ENCODE measurements around the gene GPR161. TPM values are rescaled to one million over a fixed set of nuclear protein-coding genes. Genes with fewer than 3 reads are reported as not detected.

The GPR161 gene
- total and polyA plus RNA-seq, 2 of the 13 experiments (the other 11 are each of a cell fraction or from before 2014, with no cell fraction given) = 0.13 to 0.35 TPM

- Histone ChIP-seq H4K20me1 (ENCODE audit: insufficient read depth, low read length) (no peaks in the 10 kb centered on the region), H3K9ac (ENCODE audit: insufficient read depth, low read depth, low read length) (0 out of 2 replicates have a peak overlapping the region, but pooled peaks have one; percentile 0), H3K36me3 (replicated peaks in 1 of 2; ENCODE audit: control insufficient read depth in 1 of 2, insufficient read depth in 2 of 2, low read length in 2 of 2) (no peaks in the 10 kb centered on the region), H3K27me3 (ENCODE audit: control insufficient read depth in 1 of 2, insufficient read depth in 2 of 2, low read length in 2 of 2) (no peaks in the 10 kb centered on the region), H2AFZ (ENCODE audit: low read length) (no peak overlapping the region), H3K4me3 (replicated peaks in 1 of 3; ENCODE audit: insufficient read depth in 1 of 3, low read depth in 2 of 3, low read length in 3 of 3) (peak overlapping the region; percentile 22 to 47 (median 32); a peak in 4 of 6 replicates), H3K27ac (ENCODE audit: extremely low read length, insufficient read depth, low read length) (peak overlapping the region; percentile 46), H3K4me2 (ENCODE audit: low read depth, low read length) (peak overlapping the region; percentile 79), H3K9me3 (ENCODE audit: low read length) (no peaks in the 10 kb centered on the region), H3K4me1 (ENCODE audit: insufficient read depth, low read length) (peaks cover 45% of the 10 kb centered on the region), H3K79me2 (ENCODE audit: insufficient read depth, low read length) (no peaks in the 10 kb centered on the region)
- in situ Hi-C loops (cut with HindIII; ENCODE audit: extremely low pct_ligation_motif_present, low pct_unique_long_range_greater_than_20kb) (no loop called here), intact Hi-C loops (cut with micrococcal nuclease; ENCODE audit: unreplicated experiment) (no loop called here)
- peak; percentile 62 for ATAC-seq
- TF ChIP-seq SMAD9 (CRISPR knock-in tag; IDR thresholded peaks at IDR 0.05) = no peak
- TF ChIP-seq NCOA1 (CRISPR knock-in tag; IDR thresholded peaks at IDR 0.05) = 0 out of 2 replicates have a peak, but pooled peaks have one; percentile 14
- peak; percentile 24; the same call in 1 of the 2 replicates for TF ChIP-seq ZBTB38 (CRISPR knock-in tag; IDR thresholded peaks at IDR 0.05)
- 0 out of 2 replicates have a peak, but pooled peaks have one; percentile 22 for TF ChIP-seq FOXO4 (CRISPR knock-in tag; conservative IDR thresholded peaks at IDR 0.05)
- peak; percentile 85 for TF ChIP-seq ZNF652 (CRISPR knock-in tag; IDR thresholded peaks at IDR 0.05; ENCODE audit: borderline replicate concordance, low read depth)
- WGBS (ENCODE audit: low lambda C conversion rate) = 62% methylated on average over 6 of the region's 6 CpGs
- POLR2A ChIA-PET = interaction anchor here (1.2 kb wide), 1 partner anchor 12 kb away, joined by 3 read pairs; no protein-coding TSS in a partner anchor
- FAIRE-seq = peak; percentile 46
- CTCF ChIA-PET (ENCODE audit: low intra/inter-chr PET ratio, low total read pairs) = no interaction called here
- no peak for DNase-seq (ENCODE audit: low spot score)
- no TSS peak for BruUV-seq (replicated peaks)
Measured at GRCh38 chr1:168105846-168106245, 30.9 kb downstream of the GPR161 start.

GRCh38 chr1:168104535-168104934 lies 32.2 kb downstream of the GPR161 start:
- in situ Hi-C loops (cut with HindIII; ENCODE audit: extremely low pct_ligation_motif_present, low pct_unique_long_range_greater_than_20kb) = no loop called here
- WGBS (ENCODE audit: low lambda C conversion rate) = 63% methylated on average over 11 of the region's 11 CpGs
- Histone ChIP-seq H3K9me3 (ENCODE audit: low read length) (no peaks in the 10 kb centered on the region), H3K4me1 (ENCODE audit: insufficient read depth, low read length) (peaks cover 45% of the 10 kb centered on the region), H3K9ac (ENCODE audit: insufficient read depth, low read depth, low read length) (no peak overlapping the region), H2AFZ (ENCODE audit: low read length) (no peak overlapping the region), H3K4me3 (replicated peaks in 1 of 3; ENCODE audit: insufficient read depth in 1 of 3, low read depth in 2 of 3, low read length in 3 of 3) (no peak overlapping the region), H3K79me2 (ENCODE audit: insufficient read depth, low read length) (no peaks in the 10 kb centered on the region), H3K36me3 (replicated peaks in 1 of 2; ENCODE audit: control insufficient read depth in 1 of 2, insufficient read depth in 2 of 2, low read length in 2 of 2) (no peaks in the 10 kb centered on the region), H3K27me3 (ENCODE audit: control insufficient read depth in 1 of 2, insufficient read depth in 2 of 2, low read length in 2 of 2) (no peaks in the 10 kb centered on the region), H3K4me2 (ENCODE audit: low read depth, low read length) (no peak overlapping the region), H3K27ac (ENCODE audit: extremely low read length, insufficient read depth, low read length) (no peak overlapping the region), H4K20me1 (ENCODE audit: insufficient read depth, low read length) (no peaks in the 10 kb centered on the region)
- ChIA-PET POLR2A (no interaction called here), CTCF (ENCODE audit: low intra/inter-chr PET ratio, low total read pairs) (no interaction called here)
- TF ChIP-seq ZNF720 (CRISPR knock-in tag; IDR thresholded peaks at IDR 0.05) (no peak), FUBP1 (CRISPR knock-in tag; IDR thresholded peaks at IDR 0.05; ENCODE audit: borderline replicate concordance) (no peak), CREB1 (IDR thresholded peaks at IDR 0.05) (peak; percentile 52; the same call in 1 of the 2 replicates), CREB1 (CRISPR knock-in tag; IDR thresholded peaks at IDR 0.05) (no peak)
- no peak for FAIRE-seq
- intact Hi-C loops (cut with micrococcal nuclease; ENCODE audit: unreplicated experiment) = no loop called here
- 0 out of 3 replicates have a peak, but pooled peaks have one; percentile 11 for ATAC-seq
- no TSS peak for BruUV-seq (replicated peaks)
- DNase-seq (ENCODE audit: low spot score) = no peak
